ENCODE data around the gene IGSF10.

Gene IGSF10

DNA sequence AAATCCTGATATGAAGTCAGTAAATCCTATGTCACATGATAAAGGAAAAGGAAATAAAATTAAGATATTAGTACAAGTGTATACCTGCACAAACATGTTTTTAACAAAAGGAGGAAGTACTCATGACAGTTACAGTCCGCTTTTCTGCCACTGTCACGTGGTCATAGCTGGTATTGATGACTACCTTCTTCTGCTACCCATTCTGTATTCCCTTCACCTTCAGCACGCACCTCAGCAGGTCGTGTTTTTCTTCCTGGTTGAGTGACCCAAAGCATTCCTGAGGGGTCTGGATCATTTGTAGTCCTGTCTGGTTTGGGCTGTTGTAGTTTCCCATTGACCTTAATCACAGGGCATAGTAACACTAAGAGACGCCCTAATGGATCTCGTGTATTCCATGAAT is 41.1 kb downstream of the IGSF10 start:
- Histone ChIP-seq H3K27ac (ENCODE audit: poor library complexity, severe bottlenecking) (no peak overlapping the region), H3K36me3 (ENCODE audit: low read depth) (no peaks in the 10 kb centered on the region), H3K4me3 (ENCODE audit: severe bottlenecking) (no peak overlapping the region), H3K9me3 (ENCODE audit: severe bottlenecking) (no peaks in the 10 kb centered on the region), H3K27me3 (ENCODE audit: insufficient read depth, poor library complexity, severe bottlenecking) (no peaks in the 10 kb centered on the region), H3K4me1 (ENCODE audit: insufficient read depth, poor library complexity, severe bottlenecking) (no peaks in the 10 kb centered on the region)
- TF ChIP-seq, protein P1, sequence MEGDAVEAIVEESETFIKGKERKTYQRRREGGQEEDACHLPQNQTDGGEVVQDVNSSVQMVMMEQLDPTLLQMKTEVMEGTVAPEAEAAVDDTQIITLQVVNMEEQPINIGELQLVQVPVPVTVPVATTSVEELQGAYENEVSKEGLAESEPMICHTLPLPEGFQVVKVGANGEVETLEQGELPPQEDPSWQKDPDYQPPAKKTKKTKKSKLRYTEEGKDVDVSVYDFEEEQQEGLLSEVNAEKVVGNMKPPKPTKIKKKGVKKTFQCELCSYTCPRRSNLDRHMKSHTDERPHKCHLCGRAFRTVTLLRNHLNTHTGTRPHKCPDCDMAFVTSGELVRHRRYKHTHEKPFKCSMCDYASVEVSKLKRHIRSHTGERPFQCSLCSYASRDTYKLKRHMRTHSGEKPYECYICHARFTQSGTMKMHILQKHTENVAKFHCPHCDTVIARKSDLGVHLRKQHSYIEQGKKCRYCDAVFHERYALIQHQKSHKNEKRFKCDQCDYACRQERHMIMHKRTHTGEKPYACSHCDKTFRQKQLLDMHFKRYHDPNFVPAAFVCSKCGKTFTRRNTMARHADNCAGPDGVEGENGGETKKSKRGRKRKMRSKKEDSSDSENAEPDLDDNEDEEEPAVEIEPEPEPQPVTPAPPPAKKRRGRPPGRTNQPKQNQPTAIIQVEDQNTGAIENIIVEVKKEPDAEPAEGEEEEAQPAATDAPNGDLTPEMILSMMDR (IDR thresholded peaks at IDR 0.05; ENCODE audit: poor library complexity, severe bottlenecking) = no peak
- ATAC-seq (ENCODE audit: low read depth) (no peak), DNase-seq (ENCODE audit: low spot score) (no peak)

DNA sequence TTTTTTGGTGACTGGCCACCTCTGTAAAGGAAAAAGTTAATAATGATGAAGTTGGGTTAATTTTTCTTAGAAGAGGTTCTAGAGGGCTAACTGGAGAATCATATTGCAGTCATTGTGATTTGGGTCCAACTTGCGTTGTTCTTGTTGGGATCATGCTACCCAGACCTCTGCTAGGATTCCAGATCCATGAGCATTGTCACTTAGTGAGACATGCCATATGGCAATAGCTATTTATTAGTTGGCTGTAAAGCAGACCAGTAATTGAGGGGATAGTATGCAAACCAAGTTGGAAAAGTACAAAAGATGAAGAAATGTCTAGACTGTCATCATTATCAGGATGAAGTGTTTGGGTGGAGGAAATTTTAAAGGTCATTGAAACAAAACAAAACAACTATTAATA is 45.6 kb downstream of the IGSF10 start:
- H3K9me3 ChIP-seq (ENCODE audit: severe bottlenecking) = no peaks in the 10 kb centered on the region
- TF ChIP-seq, protein P1 (IDR thresholded peaks at IDR 0.05; ENCODE audit: poor library complexity, severe bottlenecking) = no peak
- H3K27ac ChIP-seq (ENCODE audit: poor library complexity, severe bottlenecking) = no peak overlapping the region
- ATAC-seq (ENCODE audit: low read depth) (no peak), DNase-seq (ENCODE audit: low spot score) (no peak)
- H3K36me3 ChIP-seq (ENCODE audit: low read depth) = no peaks in the 10 kb centered on the region
- H3K27me3 ChIP-seq (ENCODE audit: insufficient read depth, poor library complexity, severe bottlenecking) = no peaks in the 10 kb centered on the region
- no peaks in the 10 kb centered on the region for H3K4me1 ChIP-seq (ENCODE audit: insufficient read depth, poor library complexity, severe bottlenecking)
- H3K4me3 ChIP-seq (ENCODE audit: severe bottlenecking) = no peak overlapping the region

DNA sequence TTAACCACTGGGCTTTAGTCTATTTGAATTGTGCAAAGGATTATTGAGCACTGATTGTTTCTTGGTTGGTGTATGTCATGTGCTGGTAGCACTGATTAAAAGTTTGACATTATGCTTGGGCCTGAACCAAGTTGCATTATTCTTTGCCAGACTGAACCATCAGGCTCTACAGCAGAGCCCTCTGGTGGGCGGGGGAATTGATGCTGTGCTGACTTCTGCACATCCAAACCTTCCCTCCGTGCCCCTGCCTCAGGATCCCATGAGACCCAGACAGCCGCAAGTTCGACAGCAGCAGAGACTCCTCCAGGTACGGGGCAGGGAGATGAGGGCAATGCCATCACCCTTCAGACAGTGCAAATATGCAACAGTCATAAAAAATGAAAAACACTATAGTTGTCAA is 47.9 kb downstream of the IGSF10 start:
- no peak overlapping the region for H3K4me3 ChIP-seq (ENCODE audit: severe bottlenecking)
- H3K4me1 ChIP-seq (ENCODE audit: insufficient read depth, poor library complexity, severe bottlenecking) = no peaks in the 10 kb centered on the region
- H3K27me3 ChIP-seq (ENCODE audit: insufficient read depth, poor library complexity, severe bottlenecking) = no peaks in the 10 kb centered on the region
- H3K9me3 ChIP-seq (ENCODE audit: severe bottlenecking) = no peaks in the 10 kb centered on the region
- no peak for ATAC-seq (ENCODE audit: low read depth)
- no peaks in the 10 kb centered on the region for H3K36me3 ChIP-seq (ENCODE audit: low read depth)
- no peak overlapping the region for H3K27ac ChIP-seq (ENCODE audit: poor library complexity, severe bottlenecking)
- DNase-seq (ENCODE audit: low spot score) = no peak
- TF ChIP-seq, protein P1 (IDR thresholded peaks at IDR 0.05; ENCODE audit: poor library complexity, severe bottlenecking) = peak; percentile 25

All from RWPE2 (cell line).